Activated B cell treated with CpG ODN at 0.5 μM for 24 hours (primary cell): Measurements from ENCODE around the gene LRRC8C. TPM values are rescaled to one million over a fixed set of nuclear protein-coding genes. Genes with fewer than 3 reads are reported as not detected.

ENCODE experiments used
- ATAC-seq: fragments of 200-7000 bp; cut with Tn5 transposase; one replicate; pipeline ENCODE4 v1.10.0; 2021; ENCODE audit warnings: low read depth, mild to moderate bottlenecking, moderate library complexity
- CTCF ChIA-PET: fragments of 350-600 bp; sonication (Branson Sonifier 250); formaldehyde crosslinking; loops from one replicate; lab custom pipeline; 2021; ENCODE audit warnings: antibody characterized with exemption; lab: Charles Lee
- POLR2A ChIA-PET: fragments of 350-600 bp; sonication (Branson Sonifier 250); formaldehyde crosslinking; loops from one replicate; lab custom pipeline; 2021; ENCODE audit warnings: antibody characterized with exemption; lab: Charles Lee
- DNase-seq: peaks from one replicate; pipeline ENCODE4 v3.0.0; 2022
- H3K27ac Mint-ChIP-seq: one replicate; pipeline ENCODE4 v1.8.0; 2020; ENCODE audit warnings: mixed read lengths
- H3K27me3 Mint-ChIP-seq: one replicate; pipeline ENCODE4 v1.8.0; 2021; ENCODE audit warnings: mixed read lengths
- H3K36me3 Mint-ChIP-seq: one replicate; pipeline ENCODE4 v1.8.0; 2021; ENCODE audit warnings: low read depth, mixed read lengths
- H3K4me1 Mint-ChIP-seq: one replicate; pipeline ENCODE4 v1.8.0; 2021; ENCODE audit warnings: mixed read lengths
- H3K4me3 Mint-ChIP-seq: one replicate; pipeline ENCODE4 v1.8.0; 2020; ENCODE audit warnings: mild to moderate bottlenecking, mixed read lengths
- H3K9me3 Mint-ChIP-seq: one replicate; pipeline ENCODE4 v1.8.0; 2020; ENCODE audit warnings: mixed read lengths
- CTCF ChIP-seq: fragments of 200-600 bp; IDR thresholded peaks from one replicate; pipeline ENCODE4 v1.8.0; 2022; ENCODE audit warnings: antibody characterized with exemption, mild to moderate bottlenecking
- intact Hi-C: fragments of 100-400 bp; cut with micrococcal nuclease; formaldehyde crosslinking; loops from one replicate; pipeline ENCODE4 v1.15.1; 2024
- total RNA-seq: library from RNA; stranded (reverse); gene quantifications from 2 replicates; pipeline ENCODE4 v1.2.3, GENCODE V29; 2022

Gene LRRC8C
- total RNA-seq, 1 donor from 2014 or later: 8.4 TPM

- no peak for DNase-seq
- H3K36me3 Mint-ChIP-seq: no peaks in the 10 kb centered on the region
- peak overlapping the region; percentile 78 for H3K27ac Mint-ChIP-seq
- H3K9me3 Mint-ChIP-seq: no peaks in the 10 kb centered on the region
- intact Hi-C loops: loop anchor here (1.0 kb wide), 2 partner anchors 11 to 12 kb away; no protein-coding TSS in a partner anchor
- POLR2A ChIA-PET: interaction anchor here (0.9 to 1.6 kb wide), 5 partner anchors 11 to 115 kb away, joined by 3 to 7 read pairs (median 4); no protein-coding TSS in a partner anchor
- H3K4me1 Mint-ChIP-seq: peaks cover 40% of the 10 kb centered on the region
- CTCF ChIA-PET: interaction anchor here (1.0 to 1.1 kb wide), 2 partner anchors 13 to 56 kb away, joined by 3 to 6 read pairs; no protein-coding TSS in a partner anchor
- ATAC-seq: peak; percentile 47
- TF ChIP-seq CTCF: no peak
- H3K4me3 Mint-ChIP-seq: peak overlapping the region; percentile 51
- no peaks in the 10 kb centered on the region for H3K27me3 Mint-ChIP-seq
Observed at GRCh38 chr1:89706700-89707012, 73.7 kb downstream of the LRRC8C start.

- no peak for TF ChIP-seq CTCF
- Mint-ChIP-seq H3K27me3 (no peaks in the 10 kb centered on the region), H3K4me1 (peaks cover 37% of the 10 kb centered on the region), H3K27ac (no peak overlapping the region), H3K4me3 (no peak overlapping the region), H3K36me3 (peaks cover 15% of the 10 kb centered on the region), H3K9me3 (no peaks in the 10 kb centered on the region)
- intact Hi-C loops: no loop called here
- CTCF ChIA-PET: interaction anchor here (1.0 kb wide), 1 partner anchor 54 kb away, joined by 3 read pairs; no protein-coding TSS in a partner anchor
- DNase-seq: no peak
- no peak for ATAC-seq
- POLR2A ChIA-PET: interaction anchor here (1.3 kb wide), 1 partner anchor 11 kb away, joined by 4 read pairs; no protein-coding TSS in a partner anchor
Observed at GRCh38 chr1:89708751-89709375, 75.9 kb downstream of the LRRC8C start.

GRCh38 chr1:89710498-89711139 lies 77.7 kb downstream of the LRRC8C start:
- DNase-seq: no peak
- TF ChIP-seq CTCF: no peak
- H3K27ac Mint-ChIP-seq: no peak overlapping the region
- peaks cover 24% of the 10 kb centered on the region for H3K36me3 Mint-ChIP-seq
- ChIA-PET POLR2A (no interaction called here), CTCF (no interaction called here)
- H3K27me3 Mint-ChIP-seq: no peaks in the 10 kb centered on the region
- intact Hi-C loops: no loop called here
- no peaks in the 10 kb centered on the region for H3K9me3 Mint-ChIP-seq
- no peak overlapping the region for H3K4me3 Mint-ChIP-seq
- no peak for ATAC-seq
- peaks cover 33% of the 10 kb centered on the region for H3K4me1 Mint-ChIP-seq

GRCh38 chr1:89711140-89711778 lies 78.3 kb downstream of the LRRC8C start:
- intact Hi-C loops: no loop called here
- ChIA-PET POLR2A (no interaction called here), CTCF (no interaction called here)
- Mint-ChIP-seq H3K4me1 (peaks cover 27% of the 10 kb centered on the region), H3K27ac (no peak overlapping the region), H3K27me3 (no peaks in the 10 kb centered on the region), H3K36me3 (peaks cover 24% of the 10 kb centered on the region), H3K9me3 (no peaks in the 10 kb centered on the region), H3K4me3 (no peak overlapping the region)
- TF ChIP-seq CTCF: no peak
- no peak for DNase-seq
- ATAC-seq: no peak

- no peak for ATAC-seq
- Mint-ChIP-seq H3K36me3 (peaks cover 24% of the 10 kb centered on the region), H3K4me3 (no peak overlapping the region), H3K27me3 (no peaks in the 10 kb centered on the region), H3K9me3 (no peaks in the 10 kb centered on the region), H3K27ac (no peak overlapping the region), H3K4me1 (peaks cover 15% of the 10 kb centered on the region)
- intact Hi-C loops: no loop called here
- ChIA-PET CTCF (no interaction called here), POLR2A (no interaction called here)
- TF ChIP-seq CTCF: no peak
- DNase-seq: no peak
Observed at GRCh38 chr1:89712420-89712819, 79.5 kb downstream of the LRRC8C start.
